Measurements from ENCODE around the gene POU3F1. TPM values are rescaled to one million over a fixed set of nuclear protein-coding genes. Genes with fewer than 3 reads are reported as not detected.

POU3F1 gene
- total RNA-seq, 2 donors from 2014 or later, result 0.20 to 0.46 TPM

DNA sequence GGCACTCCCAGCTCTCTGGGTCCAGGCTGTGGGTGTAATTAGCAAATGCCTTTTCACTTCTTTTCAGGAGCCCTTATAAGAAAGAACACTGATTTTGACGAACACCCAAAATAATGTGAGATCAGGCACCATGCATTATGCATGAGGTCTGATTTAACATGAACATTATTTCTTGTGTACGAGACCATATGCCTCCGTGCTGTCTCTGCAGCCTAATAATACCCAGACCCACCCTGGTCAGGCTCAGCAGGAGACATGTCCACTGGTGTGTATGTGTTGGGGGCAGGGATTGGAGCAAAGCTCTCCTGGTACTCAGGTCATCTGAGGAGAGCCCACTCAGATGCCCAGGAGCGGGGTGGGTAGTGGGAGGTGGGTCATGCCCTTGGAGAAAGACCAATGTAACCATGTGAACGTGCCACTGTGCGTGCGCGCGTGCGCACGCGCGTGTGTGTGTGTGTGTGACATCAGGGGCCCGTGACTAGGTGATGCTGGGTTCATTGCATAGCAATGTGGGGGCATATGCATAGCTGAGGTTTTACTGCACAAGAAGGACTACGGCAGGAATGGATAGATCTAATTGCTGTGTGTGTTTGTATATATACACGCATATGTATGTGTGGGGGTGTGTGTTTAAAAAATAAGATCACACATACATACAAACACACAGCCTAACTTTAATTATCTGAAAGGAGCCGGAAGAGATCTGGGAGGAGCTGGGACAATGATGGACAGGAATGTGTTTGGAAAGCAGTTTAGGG is 7.1 kb downstream of the POU3F1 start:
- Mint-ChIP-seq H3K36me3 (ENCODE audit: low read depth) (no peaks in the 10 kb centered on the region), H3K4me3 (no peak overlapping the region), H3K27me3 (ENCODE audit: insufficient read depth) (peaks cover 49% of the 10 kb centered on the region), H3K4me1 (no peaks in the 10 kb centered on the region), H3K27ac (no peak overlapping the region), H3K9me3 (peaks cover 2% of the 10 kb centered on the region)
- H3K4me1 ChIP-seq (ENCODE audit: control insufficient read depth, insufficient read depth, low read length), result no peaks in the 10 kb centered on the region
- 94 to 95% methylated on average over 13 to 16 of the region's 17 CpGs for WGBS, 2 experiments (ENCODE audit: insufficient coverage in 1 of 2, insufficient read length in 1 of 2)
- no peaks in the 10 kb centered on the region for H3K36me3 ChIP-seq (ENCODE audit: control insufficient read depth, insufficient read depth, low read length)
- TF ChIP-seq, protein P1, sequence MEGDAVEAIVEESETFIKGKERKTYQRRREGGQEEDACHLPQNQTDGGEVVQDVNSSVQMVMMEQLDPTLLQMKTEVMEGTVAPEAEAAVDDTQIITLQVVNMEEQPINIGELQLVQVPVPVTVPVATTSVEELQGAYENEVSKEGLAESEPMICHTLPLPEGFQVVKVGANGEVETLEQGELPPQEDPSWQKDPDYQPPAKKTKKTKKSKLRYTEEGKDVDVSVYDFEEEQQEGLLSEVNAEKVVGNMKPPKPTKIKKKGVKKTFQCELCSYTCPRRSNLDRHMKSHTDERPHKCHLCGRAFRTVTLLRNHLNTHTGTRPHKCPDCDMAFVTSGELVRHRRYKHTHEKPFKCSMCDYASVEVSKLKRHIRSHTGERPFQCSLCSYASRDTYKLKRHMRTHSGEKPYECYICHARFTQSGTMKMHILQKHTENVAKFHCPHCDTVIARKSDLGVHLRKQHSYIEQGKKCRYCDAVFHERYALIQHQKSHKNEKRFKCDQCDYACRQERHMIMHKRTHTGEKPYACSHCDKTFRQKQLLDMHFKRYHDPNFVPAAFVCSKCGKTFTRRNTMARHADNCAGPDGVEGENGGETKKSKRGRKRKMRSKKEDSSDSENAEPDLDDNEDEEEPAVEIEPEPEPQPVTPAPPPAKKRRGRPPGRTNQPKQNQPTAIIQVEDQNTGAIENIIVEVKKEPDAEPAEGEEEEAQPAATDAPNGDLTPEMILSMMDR (conservative IDR thresholded peaks at IDR 0.05), result no peak
- no peak overlapping the region for H3K4me3 ChIP-seq (ENCODE audit: low read length)
- no peaks in the 10 kb centered on the region for H3K9me3 ChIP-seq (ENCODE audit: control insufficient read depth, low read length)
- DNase-seq, result no peak
- no peak overlapping the region for H3K27ac ChIP-seq (ENCODE audit: low read depth, low read length)
- H3K9ac ChIP-seq (ENCODE audit: extremely low read depth, low read length, poor library complexity, severe bottlenecking), result no peak overlapping the region
- H3K27me3 ChIP-seq (ENCODE audit: control insufficient read depth, insufficient read depth, low read length, poor library complexity, severe bottlenecking), result peaks cover 37% of the 10 kb centered on the region

DNA sequence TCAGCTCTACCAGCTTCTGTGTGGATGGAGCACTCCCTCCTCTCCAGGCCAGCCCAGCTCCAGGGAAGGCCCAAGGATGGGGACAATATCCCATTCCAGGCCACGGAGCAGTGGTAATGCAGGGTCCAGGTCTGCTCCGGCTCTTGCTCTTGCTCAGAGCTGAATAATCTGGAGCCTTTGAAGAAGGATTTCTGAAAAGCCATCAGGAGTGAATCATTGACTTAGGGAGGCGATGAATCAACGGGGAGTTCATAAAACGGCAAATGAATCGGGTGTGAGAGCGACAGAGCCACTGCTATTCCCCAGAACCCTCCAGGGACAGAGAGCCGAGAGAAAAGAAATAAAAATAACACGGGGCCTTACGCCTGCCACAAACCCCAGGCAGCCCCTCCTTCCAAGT is 7.7 kb downstream of the POU3F1 start:
- Mint-ChIP-seq H3K27me3 (ENCODE audit: insufficient read depth) (peaks cover 47% of the 10 kb centered on the region), H3K36me3 (ENCODE audit: low read depth) (no peaks in the 10 kb centered on the region), H3K4me3 (no peak overlapping the region), H3K4me1 (no peaks in the 10 kb centered on the region), H3K9me3 (peaks cover 2% of the 10 kb centered on the region), H3K27ac (no peak overlapping the region)
- Histone ChIP-seq H3K27ac (ENCODE audit: low read depth, low read length) (no peak overlapping the region), H3K9ac (ENCODE audit: extremely low read depth, low read length, poor library complexity, severe bottlenecking) (no peak overlapping the region), H3K4me1 (ENCODE audit: control insufficient read depth, insufficient read depth, low read length) (no peaks in the 10 kb centered on the region), H3K36me3 (ENCODE audit: control insufficient read depth, insufficient read depth, low read length) (no peaks in the 10 kb centered on the region), H3K27me3 (ENCODE audit: control insufficient read depth, insufficient read depth, low read length, poor library complexity, severe bottlenecking) (peaks cover 31% of the 10 kb centered on the region), H3K4me3 (ENCODE audit: low read length) (no peak overlapping the region), H3K9me3 (ENCODE audit: control insufficient read depth, low read length) (no peaks in the 10 kb centered on the region)
- TF ChIP-seq, protein P1 (conservative IDR thresholded peaks at IDR 0.05), result no peak
- 96% methylated on average over 10 of the region's 10 CpGs for WGBS, 2 experiments (ENCODE audit: insufficient coverage in 1 of 2, insufficient read length in 1 of 2)
- no peak for DNase-seq

DNA sequence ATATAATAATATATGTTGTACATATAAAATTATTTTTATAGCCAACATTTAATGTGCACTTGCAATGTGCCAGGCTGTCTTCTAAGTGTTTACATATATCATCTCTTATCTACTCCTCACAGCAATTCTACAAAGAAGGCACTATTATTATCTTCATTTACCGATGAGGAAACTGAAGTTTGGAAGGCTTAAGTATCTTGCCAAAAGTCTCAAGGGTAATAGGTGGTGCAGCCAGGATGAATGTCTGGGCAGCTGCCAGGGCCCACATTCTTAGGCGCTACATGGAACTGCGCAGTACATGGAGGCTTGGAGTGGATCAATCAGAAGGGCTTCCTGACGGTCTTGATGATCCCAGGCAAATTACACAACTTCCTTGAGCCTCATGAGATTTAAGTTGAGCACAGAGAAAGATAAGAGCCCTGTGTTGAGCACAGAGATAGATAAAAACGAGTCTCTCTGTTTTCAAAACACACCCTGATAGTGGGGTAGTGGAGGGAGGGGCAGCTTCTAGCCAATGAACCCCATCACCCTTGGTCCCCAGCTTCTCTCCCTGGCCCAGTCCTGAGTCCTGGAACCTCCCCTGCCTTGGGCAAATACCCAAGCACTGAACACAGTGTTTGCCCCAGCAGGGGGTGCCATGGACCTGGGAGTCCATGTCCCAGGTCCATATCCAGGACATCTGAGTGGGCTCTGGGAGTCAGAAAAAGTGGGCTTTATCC is 9.2 kb downstream of the POU3F1 start:
- H3K4me3 ChIP-seq (ENCODE audit: low read length), result no peak overlapping the region
- Mint-ChIP-seq H3K27ac (no peak overlapping the region), H3K9me3 (peaks cover 2% of the 10 kb centered on the region), H3K4me1 (no peaks in the 10 kb centered on the region), H3K4me3 (no peak overlapping the region), H3K36me3 (ENCODE audit: low read depth) (no peaks in the 10 kb centered on the region), H3K27me3 (ENCODE audit: insufficient read depth) (peaks cover 32% of the 10 kb centered on the region)
- WGBS, 2 experiments (ENCODE audit: insufficient coverage in 1 of 2, insufficient read length in 1 of 2), result 74 to 83% methylated on average over 3 to 5 of the region's 5 CpGs
- DNase-seq, result no peak
- H3K36me3 ChIP-seq (ENCODE audit: control insufficient read depth, insufficient read depth, low read length), result no peaks in the 10 kb centered on the region
- H3K4me1 ChIP-seq (ENCODE audit: control insufficient read depth, insufficient read depth, low read length), result no peaks in the 10 kb centered on the region
- TF ChIP-seq, protein P1 (conservative IDR thresholded peaks at IDR 0.05), result peak; percentile 16
- H3K27me3 ChIP-seq (ENCODE audit: control insufficient read depth, insufficient read depth, low read length, poor library complexity, severe bottlenecking), result peaks cover 16% of the 10 kb centered on the region
- H3K27ac ChIP-seq (ENCODE audit: low read depth, low read length), result no peak overlapping the region
- no peaks in the 10 kb centered on the region for H3K9me3 ChIP-seq (ENCODE audit: control insufficient read depth, low read length)
- no peak overlapping the region for H3K9ac ChIP-seq (ENCODE audit: extremely low read depth, low read length, poor library complexity, severe bottlenecking)
